ENCODE results near the gene CR1L.

CR1L gene

DNA sequence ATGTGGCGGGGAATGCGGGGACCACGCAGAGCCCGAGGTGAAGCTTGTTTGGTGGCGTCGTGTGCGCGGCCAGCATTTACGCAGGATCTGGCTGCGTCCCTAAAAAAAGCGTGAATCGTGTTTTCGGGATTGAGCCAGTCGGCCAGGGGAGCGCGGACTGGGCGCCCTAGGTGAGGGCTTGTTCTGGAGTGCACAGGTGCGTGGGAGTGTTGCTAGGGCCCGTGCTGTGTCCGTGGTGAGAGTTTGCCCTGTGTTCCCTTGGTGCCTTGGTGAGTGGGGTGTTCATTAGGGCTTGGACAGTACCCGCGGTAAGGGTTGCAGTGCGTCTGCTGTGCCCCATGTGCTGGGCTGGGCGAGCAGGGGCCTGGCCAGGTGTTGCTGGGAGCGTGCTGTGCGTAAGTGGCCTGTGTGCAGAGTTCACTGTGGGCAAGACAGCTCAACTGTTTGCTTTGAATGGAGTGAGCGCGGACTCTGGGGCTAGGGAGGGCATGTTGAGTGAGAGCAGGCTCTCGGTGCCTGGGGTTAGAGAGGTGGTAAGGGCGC lies 107.6 kb downstream of the CR1L start:
- TF ChIP-seq, protein P1, sequence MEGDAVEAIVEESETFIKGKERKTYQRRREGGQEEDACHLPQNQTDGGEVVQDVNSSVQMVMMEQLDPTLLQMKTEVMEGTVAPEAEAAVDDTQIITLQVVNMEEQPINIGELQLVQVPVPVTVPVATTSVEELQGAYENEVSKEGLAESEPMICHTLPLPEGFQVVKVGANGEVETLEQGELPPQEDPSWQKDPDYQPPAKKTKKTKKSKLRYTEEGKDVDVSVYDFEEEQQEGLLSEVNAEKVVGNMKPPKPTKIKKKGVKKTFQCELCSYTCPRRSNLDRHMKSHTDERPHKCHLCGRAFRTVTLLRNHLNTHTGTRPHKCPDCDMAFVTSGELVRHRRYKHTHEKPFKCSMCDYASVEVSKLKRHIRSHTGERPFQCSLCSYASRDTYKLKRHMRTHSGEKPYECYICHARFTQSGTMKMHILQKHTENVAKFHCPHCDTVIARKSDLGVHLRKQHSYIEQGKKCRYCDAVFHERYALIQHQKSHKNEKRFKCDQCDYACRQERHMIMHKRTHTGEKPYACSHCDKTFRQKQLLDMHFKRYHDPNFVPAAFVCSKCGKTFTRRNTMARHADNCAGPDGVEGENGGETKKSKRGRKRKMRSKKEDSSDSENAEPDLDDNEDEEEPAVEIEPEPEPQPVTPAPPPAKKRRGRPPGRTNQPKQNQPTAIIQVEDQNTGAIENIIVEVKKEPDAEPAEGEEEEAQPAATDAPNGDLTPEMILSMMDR (conservative IDR thresholded peaks at IDR 0.05; ENCODE audit: control insufficient read depth, insufficient read depth, low read depth, low read length) = no peak
- H3K4me3 ChIP-seq (ENCODE audit: control insufficient read depth, low read depth, low read length) = peak overlapping the region; percentile 92
- peak; percentile 32 for DNase-seq (ENCODE audit: low read depth)

DNA sequence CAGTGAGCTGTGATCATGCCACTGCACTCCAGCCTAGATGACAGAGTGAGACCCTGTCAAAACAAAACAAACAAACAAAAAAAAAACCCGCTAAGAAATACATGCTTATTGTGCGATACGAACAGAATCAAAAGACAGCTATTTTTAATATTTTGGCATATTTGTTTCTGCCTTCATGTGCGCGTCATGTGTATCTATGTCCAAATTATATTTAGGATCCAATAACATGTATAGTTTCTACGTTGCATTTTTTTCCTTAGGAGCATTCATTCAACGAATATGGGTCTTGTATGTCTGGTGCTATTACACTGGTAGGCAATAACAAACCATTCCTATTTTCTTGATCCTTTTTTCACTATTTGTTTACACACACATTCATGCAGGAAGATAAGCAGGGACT lies 108.7 kb downstream of the CR1L start:
- DNase-seq (ENCODE audit: low read depth) = no peak
- H3K4me3 ChIP-seq (ENCODE audit: control insufficient read depth, low read depth, low read length) = peak overlapping the region; percentile 92
- TF ChIP-seq, protein P1 (conservative IDR thresholded peaks at IDR 0.05; ENCODE audit: control insufficient read depth, insufficient read depth, low read depth, low read length) = no peak

DNA sequence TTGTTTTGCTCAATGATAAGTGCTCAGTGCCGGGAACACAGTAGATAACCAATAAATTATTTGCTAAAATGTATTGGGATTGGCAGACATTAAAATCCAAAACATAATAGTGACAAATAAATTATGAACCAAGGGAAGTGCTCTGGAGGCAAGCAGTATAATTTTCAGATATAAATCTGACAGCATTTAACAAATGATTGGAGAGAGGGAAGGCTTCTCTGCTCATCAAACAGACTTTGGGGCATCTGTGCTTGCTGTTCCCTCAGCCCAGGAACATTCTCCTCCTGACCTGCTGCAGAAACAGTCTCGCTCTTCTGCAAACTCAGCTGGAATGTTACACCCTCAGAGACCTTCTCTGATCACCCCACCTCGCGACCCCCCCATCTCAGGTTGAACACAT lies 109.1 kb downstream of the CR1L start:
- no peak for DNase-seq (ENCODE audit: low read depth)
- peak overlapping the region; percentile 6 for H3K4me3 ChIP-seq (ENCODE audit: control insufficient read depth, low read depth, low read length)
- TF ChIP-seq, protein P1 (conservative IDR thresholded peaks at IDR 0.05; ENCODE audit: control insufficient read depth, insufficient read depth, low read depth, low read length) = no peak

DNA sequence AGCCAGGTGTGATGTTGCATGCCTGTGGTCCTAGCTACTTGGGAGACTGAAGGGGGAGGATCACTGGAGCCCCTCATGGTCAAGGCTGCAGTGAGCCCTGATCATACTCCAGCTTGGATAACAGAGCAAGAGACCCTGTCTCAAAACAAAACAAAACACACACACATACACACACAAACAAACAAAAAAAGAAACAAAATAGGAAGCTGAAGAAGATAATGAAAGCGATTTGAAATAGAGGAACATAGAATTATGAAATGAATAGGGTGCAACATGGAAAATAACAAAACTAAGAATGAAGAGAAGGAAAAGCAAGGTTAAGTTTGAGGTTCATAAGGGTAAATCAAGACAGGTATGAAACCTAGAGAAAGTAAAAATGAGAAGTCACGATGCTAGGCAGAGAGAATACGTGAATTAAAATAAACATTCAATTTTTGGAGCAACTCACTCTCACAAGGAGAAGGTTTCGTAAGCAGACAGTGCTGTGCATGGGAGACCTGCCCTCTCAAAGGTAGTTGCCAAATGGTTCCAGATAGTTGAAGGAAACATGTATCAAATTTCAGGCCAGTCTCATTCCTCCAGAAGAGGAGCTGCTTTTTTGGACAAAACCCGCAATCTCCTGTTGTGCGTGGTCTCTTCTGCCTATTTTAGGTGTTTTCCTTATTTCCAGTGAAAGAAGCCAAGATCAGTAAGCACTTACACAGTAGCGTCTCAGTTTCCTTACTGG lies 110.2 kb downstream of the CR1L start:
- peak; percentile 31 for DNase-seq (ENCODE audit: low read depth)
- TF ChIP-seq, protein P1 (conservative IDR thresholded peaks at IDR 0.05; ENCODE audit: control insufficient read depth, insufficient read depth, low read depth, low read length) = no peak
- no peak overlapping the region for H3K4me3 ChIP-seq (ENCODE audit: control insufficient read depth, low read depth, low read length)

DNA sequence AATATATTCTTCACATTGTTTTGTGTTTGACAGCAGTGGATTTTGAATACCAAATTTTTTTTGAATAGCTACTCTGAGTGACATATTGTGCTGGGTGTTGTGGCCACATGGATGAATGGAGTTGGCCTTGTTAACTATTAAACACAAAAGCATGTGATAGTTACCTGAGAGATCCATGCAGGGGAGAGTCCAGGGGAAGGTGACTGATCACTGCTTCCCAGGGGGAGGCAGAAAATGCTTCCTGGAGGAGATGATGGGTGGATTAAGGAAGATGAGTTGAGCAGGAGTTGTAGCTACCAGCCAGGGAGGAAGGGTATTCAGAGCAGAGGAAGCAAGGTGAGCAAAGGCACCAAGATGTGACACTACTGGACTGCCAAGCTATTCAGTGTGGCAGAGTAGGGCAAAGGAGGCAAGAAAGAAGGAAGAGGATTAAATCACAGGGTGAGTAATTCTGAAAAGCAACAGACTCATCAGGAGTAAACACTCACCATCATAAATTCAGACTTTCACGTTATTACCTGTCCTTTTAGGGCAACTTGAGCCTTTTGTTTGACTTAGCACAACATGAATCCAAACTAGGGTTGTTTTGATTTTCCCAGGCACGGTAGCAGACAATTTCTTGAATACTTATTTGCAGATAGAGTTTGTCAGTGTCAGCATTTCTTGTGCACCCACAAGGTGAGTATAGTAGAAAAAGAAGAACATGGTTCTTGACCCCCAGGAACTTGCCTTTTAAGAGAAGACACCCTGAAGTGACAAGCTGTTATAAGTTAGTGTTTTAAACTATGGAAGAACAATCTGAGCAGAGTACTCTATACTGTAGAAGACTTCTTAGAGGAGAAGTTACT lies 111.1 kb downstream of the CR1L start:
- TF ChIP-seq, protein P1 (conservative IDR thresholded peaks at IDR 0.05; ENCODE audit: control insufficient read depth, insufficient read depth, low read depth, low read length) = no peak
- DNase-seq (ENCODE audit: low read depth) = peak; percentile 10

DNA sequence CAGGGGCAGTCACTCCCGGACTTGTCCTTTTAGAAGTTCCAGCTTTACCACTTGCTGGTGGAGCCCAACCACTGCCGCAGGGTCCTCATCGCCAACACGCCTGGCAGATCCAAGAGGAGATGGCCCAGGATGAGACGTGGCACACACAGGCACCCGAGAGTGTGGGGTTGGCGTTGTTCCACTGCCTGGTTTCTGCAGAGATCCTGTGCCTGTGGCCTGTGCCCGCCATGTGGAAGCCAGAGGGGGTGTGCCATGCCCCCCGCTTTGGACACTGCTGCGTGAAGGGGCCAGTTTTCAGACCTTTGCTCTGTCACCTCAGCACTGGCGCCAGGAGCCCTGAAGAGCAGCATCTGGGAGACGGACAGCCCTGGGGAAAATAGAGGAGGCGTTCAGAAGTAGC lies 117.7 kb downstream of the CR1L start:
- no peak for DNase-seq (ENCODE audit: low read depth)
- TF ChIP-seq, protein P1 (conservative IDR thresholded peaks at IDR 0.05; ENCODE audit: control insufficient read depth, insufficient read depth, low read depth, low read length) = no peak
- no peak overlapping the region for H3K4me3 ChIP-seq (ENCODE audit: control insufficient read depth, low read depth, low read length)

More for the DNA sequence above, 111.1 kb downstream of the CR1L start:
- no peak overlapping the region for H3K4me3 ChIP-seq (ENCODE audit: control insufficient read depth, low read depth, low read length)
